ENCODE results near the gene SPINK6.

The SPINK6 gene

GRCh38 chr5:148202531-148203203 is at the start of gene SPINK6:
Gene SPINK6 (plus strand): TSS chr5:148203042. CDS start chr5:148203097, 55 bp downstream.
- in situ Hi-C loops (cut with HindIII; ENCODE audit: low pct_unique_long_range_greater_than_20kb, low sequenced_read_pairs), result no loop called here
- TF ChIP-seq JUND (IDR thresholded peaks at IDR 0.05; ENCODE audit: low read depth), result no peak
- DNase-seq (ENCODE audit: low read depth in 1 of 2, low spot score in 1 of 2), result no peak

GRCh38 chr5:148156609-148157008 is 46.2 kb upstream of the SPINK6 start:
- no peak for DNase-seq (ENCODE audit: low read depth in 1 of 2, low spot score in 1 of 2)
- in situ Hi-C loops (cut with HindIII; ENCODE audit: low pct_unique_long_range_greater_than_20kb, low sequenced_read_pairs), result no loop called here
- no peak for TF ChIP-seq JUND (IDR thresholded peaks at IDR 0.05; ENCODE audit: low read depth)

GRCh38 chr5:148162038-148162437 is 40.8 kb upstream of the SPINK6 start:
- no peak for DNase-seq (ENCODE audit: low read depth in 1 of 2, low spot score in 1 of 2)
- in situ Hi-C loops (cut with HindIII; ENCODE audit: low pct_unique_long_range_greater_than_20kb, low sequenced_read_pairs), result no loop called here
- TF ChIP-seq JUND (IDR thresholded peaks at IDR 0.05; ENCODE audit: low read depth), result no peak

GRCh38 chr5:148163345-148163744 is 39.5 kb upstream of the SPINK6 start:
- TF ChIP-seq JUND (IDR thresholded peaks at IDR 0.05; ENCODE audit: low read depth), result no peak
- DNase-seq (ENCODE audit: low read depth in 1 of 2, low spot score in 1 of 2), result no peak
- in situ Hi-C loops (cut with HindIII; ENCODE audit: low pct_unique_long_range_greater_than_20kb, low sequenced_read_pairs), result no loop called here

GRCh38 chr5:148166550-148167283 is 36.1 kb upstream of the SPINK6 start:
- no peak for DNase-seq (ENCODE audit: low read depth in 1 of 2, low spot score in 1 of 2)
- in situ Hi-C loops (cut with HindIII; ENCODE audit: low pct_unique_long_range_greater_than_20kb, low sequenced_read_pairs), result no loop called here
- peak; percentile 76; the same call in 1 of the 2 replicates for TF ChIP-seq JUND (IDR thresholded peaks at IDR 0.05; ENCODE audit: low read depth)

GRCh38 chr5:148168246-148168645 is 34.6 kb upstream of the SPINK6 start, which contains the start of gene SPINK14:
Gene SPINK14 (plus strand): TSS chr5:148168546. CDS start chr5:148169733, 1,187 bp downstream.
- no peak for TF ChIP-seq JUND (IDR thresholded peaks at IDR 0.05; ENCODE audit: low read depth)
- in situ Hi-C loops (cut with HindIII; ENCODE audit: low pct_unique_long_range_greater_than_20kb, low sequenced_read_pairs), result no loop called here
- DNase-seq (ENCODE audit: low read depth in 1 of 2, low spot score in 1 of 2), result no peak

GRCh38 chr5:148172377-148172776 is 30.5 kb upstream of the SPINK6 start:
- DNase-seq (ENCODE audit: low read depth in 1 of 2, low spot score in 1 of 2), result no peak
- in situ Hi-C loops (cut with HindIII; ENCODE audit: low pct_unique_long_range_greater_than_20kb, low sequenced_read_pairs), result no loop called here
- TF ChIP-seq JUND (IDR thresholded peaks at IDR 0.05; ENCODE audit: low read depth), result peak; percentile 83

GRCh38 chr5:148176480-148176879 is 26.4 kb upstream of the SPINK6 start:
- DNase-seq (ENCODE audit: low read depth in 1 of 2, low spot score in 1 of 2), result no peak
- in situ Hi-C loops (cut with HindIII; ENCODE audit: low pct_unique_long_range_greater_than_20kb, low sequenced_read_pairs), result no loop called here
- TF ChIP-seq JUND (IDR thresholded peaks at IDR 0.05; ENCODE audit: low read depth), result no peak

- no peak for DNase-seq (ENCODE audit: low read depth in 1 of 2, low spot score in 1 of 2)
These were observed 25.6 kb upstream of the SPINK6 start for GRCh38 chr5:148177207-148177606.

GRCh38 chr5:148179234-148179824 is 23.5 kb upstream of the SPINK6 start:
- in situ Hi-C loops (cut with HindIII; ENCODE audit: low pct_unique_long_range_greater_than_20kb, low sequenced_read_pairs), result no loop called here
- DNase-seq (ENCODE audit: low read depth in 1 of 2, low spot score in 1 of 2), result peak in 1 of 2 experiments; percentile 86
- TF ChIP-seq JUND (IDR thresholded peaks at IDR 0.05; ENCODE audit: low read depth), result no peak

More at GRCh38 chr5:148177207-148177606, 25.6 kb upstream of the SPINK6 start:
- in situ Hi-C loops (cut with HindIII; ENCODE audit: low pct_unique_long_range_greater_than_20kb, low sequenced_read_pairs), result no loop called here
- no peak for TF ChIP-seq JUND (IDR thresholded peaks at IDR 0.05; ENCODE audit: low read depth)

- no peak for TF ChIP-seq JUND (IDR thresholded peaks at IDR 0.05; ENCODE audit: low read depth)
- in situ Hi-C loops (cut with HindIII; ENCODE audit: low pct_unique_long_range_greater_than_20kb, low sequenced_read_pairs), result no loop called here
- no peak for DNase-seq (ENCODE audit: low read depth in 1 of 2, low spot score in 1 of 2)
These were observed 16.4 kb upstream of the SPINK6 start for GRCh38 chr5:148186248-148187003.

GRCh38 chr5:148191010-148191409 is 11.8 kb upstream of the SPINK6 start:
- in situ Hi-C loops (cut with HindIII; ENCODE audit: low pct_unique_long_range_greater_than_20kb, low sequenced_read_pairs), result no loop called here
- no peak for TF ChIP-seq JUND (IDR thresholded peaks at IDR 0.05; ENCODE audit: low read depth)
- no peak for DNase-seq (ENCODE audit: low read depth in 1 of 2, low spot score in 1 of 2)

All from T47D (cell line).